SK-N-SH (cell line): ENCODE measurements around the gene SPAG6. TPM values are rescaled to one million over a fixed set of nuclear protein-coding genes. Genes with fewer than 3 reads are reported as not detected.

Source experiments
- CTCF ChIA-PET: fragments of 300-600, 350-600 bp; formaldehyde crosslinking; extraction: SDS; loops from one replicate; lab custom pipeline; 2021; lab: Yijun Ruan, JAX
- POLR2A ChIA-PET: fragments of 350-600 bp; sonication (Branson Sonifier 250); formaldehyde crosslinking; extraction: SDS; loops from one replicate; lab custom pipeline; 2020; ENCODE audit warnings: antibody characterized with exemption, inconsistent platforms; lab: Yijun Ruan, JAX
- DNase-seq: peaks from one replicate; pipeline ENCODE4 v3.0.0; 2012
- H2AFZ ChIP-seq: fragments of 200-600 bp; sonication (generic); 2 replicates; pipeline ENCODE4 v1.8.1; 2016; ENCODE audit warnings: antibody characterized with exemption, mild to moderate bottlenecking, low read depth
- H3F3A ChIP-seq: fragments of 200-600 bp; sonication (generic); replicated peaks from 2 replicates; pipeline ENCODE3; 2016; ENCODE audit warnings: antibody characterized with exemption, mild to moderate bottlenecking; ENCODE audit not compliant: insufficient read depth
- H3K27ac ChIP-seq, 2 experiments: fragments of 200-500 bp in 1 of 2; fragments of 200-600 bp in 1 of 2; sonication (Bioruptor generic) in 1 of 2; sonication (generic), shearing (Covaris generic) in 1 of 2; 2 replicates each; pipeline versions ENCODE4 v1.5.1 to v1.6.1; 2014 to 2016; ENCODE audit warnings: low read depth in 2 of 2, inconsistent platforms in 1 of 2, low read length in 1 of 2, mild to moderate bottlenecking in 1 of 2, mixed read lengths in 1 of 2
- H3K27me3 ChIP-seq: fragments of 200-600 bp; sonication (generic), shearing (Covaris generic); 2 replicates; pipeline ENCODE4 v1.6.1; 2016; ENCODE audit warnings: mixed run types; ENCODE audit not compliant: insufficient read depth
- H3K36me3 ChIP-seq, 2 experiments: fragments of 200-500 bp in 1 of 2; fragments of 200-600 bp in 1 of 2; sonication (Bioruptor generic) in 1 of 2; sonication (generic) in 1 of 2; replicated peaks in 1 of 2; 2 replicates each; pipeline versions ENCODE3 to v1.5.1; 2014 to 2016; ENCODE audit warnings: low read length in 1 of 2, mild to moderate bottlenecking in 1 of 2; ENCODE audit not compliant: insufficient read depth in 2 of 2, control insufficient read depth in 1 of 2
- H3K4me1 ChIP-seq, 2 experiments: fragments of 200-500 bp in 1 of 2; fragments of 200-600 bp in 1 of 2; sonication (Bioruptor generic) in 1 of 2; sonication (generic), shearing (Covaris generic) in 1 of 2; 2 replicates each; pipeline versions ENCODE4 v1.5.1 to v1.6.1; 2014 to 2016; ENCODE audit warnings: low read depth in 1 of 2, low read length in 1 of 2, mixed run types in 1 of 2; ENCODE audit not compliant: insufficient read depth in 2 of 2, control insufficient read depth in 1 of 2
- H3K4me2 ChIP-seq: fragments of 200-600 bp; sonication (generic), shearing (Covaris generic); 2 replicates; pipeline ENCODE4 v1.6.1; 2017; ENCODE audit warnings: mixed run types
- H3K4me3 ChIP-seq, 2 experiments: fragments of 200-500 bp in 1 of 2; fragments of 200-600 bp in 1 of 2; sonication (Bioruptor generic) in 1 of 2; sonication (generic), shearing (Covaris generic) in 1 of 2; 2 replicates each; pipeline versions ENCODE4 v1.5.1 to v1.8.1; 2014 to 2016; ENCODE audit warnings: low read depth in 2 of 2, inconsistent platforms in 1 of 2, low read length in 1 of 2, mild to moderate bottlenecking in 1 of 2, mixed read lengths in 1 of 2, moderate library complexity in 1 of 2
- H3K79me2 ChIP-seq: fragments of 200-600 bp; sonication (generic); 2 replicates; pipeline ENCODE4 v1.8.1; 2017; ENCODE audit warnings: mild to moderate bottlenecking; ENCODE audit not compliant: insufficient read depth
- H3K9ac ChIP-seq: fragments of 200-600 bp; sonication (generic); 2 replicates; pipeline ENCODE4 v1.6.1; 2017; ENCODE audit warnings: mixed run types
- H3K9me2 ChIP-seq: fragments of 200-600 bp; sonication (generic); 2 replicates; pipeline ENCODE4 v1.6.1; 2017; ENCODE audit warnings: mixed run types
- H3K9me3 ChIP-seq: fragments of 200-600 bp; sonication (generic); 2 replicates; pipeline ENCODE4 v1.6.1; 2017; ENCODE audit warnings: mixed run types, mild to moderate bottlenecking, moderate library complexity
- H4K20me1 ChIP-seq: fragments of 200-600 bp; sonication (generic); 2 replicates; pipeline ENCODE4 v1.6.1; 2017; ENCODE audit warnings: mild to moderate bottlenecking, mixed run types; ENCODE audit not compliant: insufficient read depth
- EZH2phosphoT487 ChIP-seq: fragments of 200-600 bp; sonication (generic); IDR thresholded peaks from 2 replicates; pipeline ENCODE4 v1.6.1; 2017; ENCODE audit warnings: low read depth, mixed run types, mild to moderate bottlenecking, antibody characterized with exemption, moderate library complexity, borderline replicate concordance
- MEF2A ChIP-seq: IDR thresholded peaks from 2 replicates; pipeline ENCODE4 v1.4.0; 2012; ENCODE audit warnings: low read depth, borderline replicate concordance
- NRF1 ChIP-seq: IDR thresholded peaks from 2 replicates; pipeline ENCODE4 v1.6.1; 2012; ENCODE audit warnings: low read depth, mild to moderate bottlenecking, low read length
- POLR2AphosphoS5 ChIP-seq: IDR thresholded peaks from 2 replicates; pipeline ENCODE4 v1.6.1; 2012; ENCODE audit warnings: low read depth, low read length
- RAD21 ChIP-seq: IDR thresholded peaks from 2 replicates; pipeline ENCODE4 v1.6.1; 2012; ENCODE audit warnings: mild to moderate bottlenecking, low read length
- REST ChIP-seq: IDR thresholded peaks from 2 replicates; pipeline ENCODE4 v1.6.1; 2012; ENCODE audit warnings: mild to moderate bottlenecking, low read depth, low read length, moderate library complexity
- RXRA ChIP-seq: IDR thresholded peaks from 2 replicates; pipeline ENCODE4 v1.4.0; 2012; ENCODE audit warnings: low read depth, mild to moderate bottlenecking, borderline replicate concordance
- TAF1 ChIP-seq: IDR thresholded peaks from 2 replicates; pipeline ENCODE4 v1.6.1; 2012; ENCODE audit warnings: low read depth, mild to moderate bottlenecking, low read length, moderate library complexity, borderline replicate concordance
- TCF12 ChIP-seq: IDR thresholded peaks from 2 replicates; pipeline ENCODE4 v1.4.0; 2012
- ZBTB33 ChIP-seq: IDR thresholded peaks from 2 replicates; pipeline ENCODE4 v1.4.0; 2012; ENCODE audit warnings: low read depth, borderline replicate concordance
- WGBS: methylation state at CpG from one replicate; pipeline ENCODE4 v1.1.6; 2017; ENCODE audit warnings: low lambda C conversion rate; 5-methylcytosine and 5-hydroxymethylcytosine counted together
- polyA plus RNA-seq, 3 experiments: library from polyadenylated mRNA; depleted of rRNA; stranded (reverse); fragments of >200 nt; gene quantifications; 2 replicates each; pipeline ENCODE4 v1.2.3, GENCODE V29; 2012

SPAG6 gene
- polyA plus RNA-seq, 1 of the 3 experiments (the other 2 are of a cell fraction) = 0.77 TPM

GRCh38 chr10:22338185-22338900 is 7.0 kb upstream of the SPAG6 start:
- H3K9ac ChIP-seq = no peak overlapping the region
- no peak for DNase-seq
- peaks cover 34% of the 10 kb centered on the region for H3K27me3 ChIP-seq
- H3F3A ChIP-seq = no peaks in the 10 kb centered on the region
- POLR2A ChIA-PET = no interaction called here
- no peaks in the 10 kb centered on the region for H3K79me2 ChIP-seq
- no peak overlapping the region for H2AFZ ChIP-seq
- H3K9me2 ChIP-seq = no peaks in the 10 kb centered on the region
- H3K27ac ChIP-seq = no peak overlapping the region
- H3K4me1 ChIP-seq = peaks cover 0 to 6% of the 10 kb centered on the region in 2 experiments; a peak in 2 of 4 replicates
- H3K4me3 ChIP-seq = no peak overlapping the region
- TF ChIP-seq TAF1 (no peak), EZH2phosphoT487 (no peak), NRF1 (no peak), REST (no peak), ZBTB33 (no peak), RXRA (no peak), MEF2A (no peak), TCF12 (no peak), RAD21 (no peak), POLR2AphosphoS5 (no peak)
- TF ChIP-seq, all 33 proteins: peak for 0
- Histone ChIP-seq H4K20me1 (no peaks in the 10 kb centered on the region), H3K4me2 (no peak overlapping the region), H3K9me3 (no peaks in the 10 kb centered on the region), H3K36me3 (no peaks in the 10 kb centered on the region)
- CTCF ChIA-PET = interaction anchor here (0.8 to 1.4 kb wide), 3 partner anchors 19 to 843 kb away, joined by 3 to 5 read pairs (median 5); no protein-coding TSS in a partner anchor
- 24% methylated on average over 9 of the region's 9 CpGs for WGBS

DNA sequence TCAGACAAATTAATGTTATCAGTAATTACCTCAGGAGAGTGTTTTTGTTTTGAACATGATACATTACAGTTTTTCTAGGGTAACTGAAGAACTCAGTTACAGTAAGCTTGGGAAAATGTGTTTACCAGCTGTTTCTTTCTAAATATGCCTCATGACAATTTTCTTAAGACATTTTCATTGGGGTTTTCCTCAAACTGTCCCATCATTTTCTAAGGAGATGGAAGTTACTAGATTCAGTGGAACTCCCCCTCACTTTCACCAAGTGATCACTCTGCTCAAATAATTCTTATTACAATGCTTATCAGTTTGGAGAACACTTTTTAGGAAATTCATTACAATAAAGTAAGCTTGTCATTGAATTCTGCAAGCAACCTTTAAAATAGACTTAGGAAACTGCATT is 6.4 kb upstream of the SPAG6 start:
- no peaks in the 10 kb centered on the region for H3F3A ChIP-seq
- no peak overlapping the region for H3K27ac ChIP-seq
- CTCF ChIA-PET = interaction anchor here (0.9 to 1.4 kb wide), 4 partner anchors 14 to 843 kb away, joined by 3 to 5 read pairs (median 3); no protein-coding TSS in a partner anchor
- H3K4me3 ChIP-seq = no peak overlapping the region
- no peak overlapping the region for H2AFZ ChIP-seq
- no peaks in the 10 kb centered on the region for H3K79me2 ChIP-seq
- no peaks in the 10 kb centered on the region for H4K20me1 ChIP-seq
- POLR2A ChIA-PET = no interaction called here
- no peak for DNase-seq
- peaks cover 36% of the 10 kb centered on the region for H3K27me3 ChIP-seq
- no peaks in the 10 kb centered on the region for H3K9me3 ChIP-seq
- TF ChIP-seq TCF12 (no peak), EZH2phosphoT487 (0 out of 2 replicates have a peak, but pooled peaks have one; percentile 49), RAD21 (no peak)
- H3K4me1 ChIP-seq = peaks cover 0 to 6% of the 10 kb centered on the region in 2 experiments; a peak in 2 of 4 replicates
- no peak overlapping the region for H3K9ac ChIP-seq
- no peaks in the 10 kb centered on the region for H3K9me2 ChIP-seq
- no peaks in the 10 kb centered on the region for H3K36me3 ChIP-seq
- no peak overlapping the region for H3K4me2 ChIP-seq
